ENCODE data around the gene IRF5. TPM values are rescaled to one million over a fixed set of nuclear protein-coding genes. Genes with fewer than 3 reads are reported as not detected.

IRF5 gene
- total RNA-seq, 3 donors from 2014 or later: 4.2 to 15.4 (median 8.4) TPM

DNA sequence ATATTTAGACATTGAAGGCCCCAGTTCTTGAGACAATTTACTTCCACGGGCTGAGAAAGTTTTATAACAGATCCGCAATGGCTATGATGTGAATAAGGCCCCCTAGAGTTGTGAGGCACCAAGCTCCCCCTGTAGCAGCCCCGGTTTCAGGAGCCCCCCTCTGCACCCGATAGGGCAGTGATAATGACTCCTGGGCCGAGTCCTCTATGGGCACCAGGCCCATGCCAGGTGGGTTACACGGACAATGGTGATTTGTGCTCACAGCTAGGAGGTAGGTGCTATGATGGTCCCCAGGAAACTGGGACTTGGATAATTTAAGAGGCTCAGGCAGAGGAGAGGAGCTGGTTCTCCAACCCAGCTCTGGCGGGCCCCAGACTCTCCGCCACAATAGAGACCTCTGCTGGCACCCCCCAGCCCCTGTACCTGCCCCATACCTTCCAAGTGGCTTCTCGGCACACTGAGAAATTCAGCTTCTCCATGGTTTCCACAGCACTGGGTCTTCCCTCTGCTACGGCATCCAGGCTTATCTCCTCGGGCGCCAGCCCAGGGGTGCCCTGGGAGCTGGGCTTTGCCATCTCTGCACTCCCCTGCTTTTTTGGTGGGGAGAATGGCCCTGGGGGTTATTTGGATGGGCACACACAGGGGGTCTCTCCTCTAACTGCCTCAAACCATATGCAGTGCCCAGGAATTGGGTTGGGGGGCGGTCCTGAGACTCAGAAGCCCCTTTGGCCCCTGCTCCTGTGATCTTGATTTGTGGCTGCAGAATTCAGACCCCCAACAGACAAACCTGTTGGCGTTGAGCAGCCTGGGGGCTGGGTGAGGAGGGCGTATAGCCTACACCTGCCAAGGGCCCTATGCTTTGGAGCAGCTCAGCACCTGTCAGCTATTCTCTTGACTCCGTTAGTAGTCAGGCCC lies 15.0 kb upstream of the IRF5 start:
- Mint-ChIP-seq H3K4me1 (ENCODE audit: low read depth) (no peaks in the 10 kb centered on the region), H3K4me3 (no peak overlapping the region), H3K36me3 (ENCODE audit: insufficient read depth) (no peaks in the 10 kb centered on the region), H3K9me3 (no peaks in the 10 kb centered on the region), H3K27me3 (ENCODE audit: low read depth) (peaks cover 17% of the 10 kb centered on the region)
- DNase-seq: no peak
- ATAC-seq: no peak

DNA sequence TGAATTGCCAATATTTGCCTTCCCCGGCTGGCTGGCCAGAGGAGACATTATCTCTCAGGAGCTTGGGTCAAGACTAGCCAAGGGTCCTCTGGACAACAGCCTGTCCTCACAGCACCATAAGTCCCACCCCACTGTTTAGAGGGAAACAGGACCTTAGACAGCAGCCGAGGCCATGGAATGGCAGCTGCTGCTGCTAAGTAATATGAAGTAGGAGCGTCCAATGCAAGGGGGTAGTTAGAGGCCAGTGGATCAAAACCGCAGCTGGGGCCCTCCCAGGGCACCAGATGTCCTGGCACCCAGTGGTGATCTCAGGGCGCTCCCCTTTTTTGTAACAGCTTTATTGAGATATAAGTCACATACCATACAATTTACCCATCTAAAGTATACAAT lies 14.3 kb upstream of the IRF5 start:
- no peak for DNase-seq
- no peaks in the 10 kb centered on the region for H3K4me1 Mint-ChIP-seq (ENCODE audit: low read depth)

DNA sequence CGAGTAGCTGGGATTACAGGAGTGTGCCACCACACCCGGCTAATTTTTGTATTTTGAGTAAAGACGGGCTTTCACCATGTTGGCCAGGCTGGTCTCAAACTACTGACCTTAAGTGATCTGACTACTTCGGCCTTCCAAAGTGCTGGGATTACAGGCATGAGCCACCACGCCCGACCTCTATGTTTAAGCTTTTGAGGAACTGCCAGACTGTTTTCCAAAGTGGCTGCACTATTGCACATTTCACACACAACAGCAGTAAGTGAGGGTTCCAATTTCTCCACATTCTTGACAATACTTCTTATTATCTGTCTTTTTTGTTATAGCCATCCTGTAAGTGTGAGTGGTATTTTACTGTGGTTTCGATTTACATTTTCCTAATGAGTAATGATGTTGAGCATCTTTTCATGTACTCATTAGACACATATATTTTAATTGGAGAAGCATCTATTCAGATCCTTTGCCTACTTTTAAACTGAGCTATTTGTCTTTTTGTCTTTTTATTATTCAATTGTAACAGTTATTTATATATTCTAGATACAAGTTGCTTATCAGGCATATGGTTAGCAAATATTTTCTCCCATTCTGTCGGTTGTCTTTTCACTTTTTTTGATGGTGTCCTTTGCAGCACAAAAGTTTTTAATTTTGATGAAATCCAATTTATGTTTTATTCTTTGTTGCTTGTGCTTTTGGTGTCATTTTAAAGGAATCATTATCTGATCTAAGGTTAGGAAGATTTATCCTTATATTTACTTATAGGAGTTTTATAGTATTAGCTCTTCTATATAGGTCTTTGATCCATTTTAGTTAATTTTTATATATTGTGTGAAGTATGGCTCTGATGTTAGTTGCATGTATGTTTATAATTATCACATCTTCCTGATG lies 12.8 kb upstream of the IRF5 start:
- DNase-seq: no peak
- no peak for ATAC-seq
- peaks cover 16% of the 10 kb centered on the region for H3K27me3 Mint-ChIP-seq (ENCODE audit: low read depth)
- no peak overlapping the region for H3K4me3 Mint-ChIP-seq
- H3K9me3 Mint-ChIP-seq: no peaks in the 10 kb centered on the region
- H3K4me1 Mint-ChIP-seq (ENCODE audit: low read depth): no peaks in the 10 kb centered on the region
- no peaks in the 10 kb centered on the region for H3K36me3 Mint-ChIP-seq (ENCODE audit: insufficient read depth)

More for the DNA sequence above, 14.3 kb upstream of the IRF5 start:
- no peaks in the 10 kb centered on the region for H3K9me3 Mint-ChIP-seq
- H3K4me3 Mint-ChIP-seq: no peak overlapping the region
- no peaks in the 10 kb centered on the region for H3K36me3 Mint-ChIP-seq (ENCODE audit: insufficient read depth)
- H3K27me3 Mint-ChIP-seq (ENCODE audit: low read depth): peaks cover 17% of the 10 kb centered on the region
- no peak for ATAC-seq

DNA sequence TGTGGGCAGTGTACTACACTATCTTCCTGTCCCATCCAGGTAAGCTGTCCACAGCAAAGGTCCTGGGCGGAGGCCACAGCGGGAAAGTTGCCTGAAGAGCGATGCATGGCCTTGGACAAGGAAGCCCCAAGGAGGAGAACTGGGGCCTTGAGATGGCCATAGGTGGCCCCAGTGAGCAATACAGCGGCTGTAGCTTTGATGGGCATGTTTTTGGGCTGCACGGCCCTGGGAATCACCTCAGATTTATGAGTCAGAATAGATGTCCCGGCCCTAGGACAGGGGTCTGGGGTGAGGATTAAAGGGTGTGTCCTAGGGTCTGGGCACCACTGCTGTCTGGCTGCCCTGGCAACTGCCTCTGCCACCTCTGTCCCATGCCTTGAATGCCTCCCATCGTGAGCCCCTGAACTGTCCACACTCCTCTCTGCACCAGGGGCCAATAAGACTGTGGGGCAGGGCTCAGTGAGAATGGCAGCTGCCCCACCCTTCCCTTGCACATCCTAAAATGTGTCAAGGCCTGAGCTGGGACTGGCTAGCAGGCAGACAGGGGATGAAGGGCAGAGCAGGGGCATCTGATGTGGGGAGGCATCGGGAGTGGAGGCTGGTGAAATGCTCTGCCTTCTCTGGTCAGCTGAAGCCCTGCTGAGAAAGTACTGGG lies 9.4 kb upstream of the IRF5 start:
- Mint-ChIP-seq H3K9me3 (no peaks in the 10 kb centered on the region), H3K4me1 (ENCODE audit: low read depth) (peaks cover 9% of the 10 kb centered on the region), H3K4me3 (no peak overlapping the region), H3K36me3 (ENCODE audit: insufficient read depth) (peaks cover 1% of the 10 kb centered on the region), H3K27me3 (ENCODE audit: low read depth) (peaks cover 1% of the 10 kb centered on the region)
- DNase-seq: no peak
- no peak for ATAC-seq

DNA sequence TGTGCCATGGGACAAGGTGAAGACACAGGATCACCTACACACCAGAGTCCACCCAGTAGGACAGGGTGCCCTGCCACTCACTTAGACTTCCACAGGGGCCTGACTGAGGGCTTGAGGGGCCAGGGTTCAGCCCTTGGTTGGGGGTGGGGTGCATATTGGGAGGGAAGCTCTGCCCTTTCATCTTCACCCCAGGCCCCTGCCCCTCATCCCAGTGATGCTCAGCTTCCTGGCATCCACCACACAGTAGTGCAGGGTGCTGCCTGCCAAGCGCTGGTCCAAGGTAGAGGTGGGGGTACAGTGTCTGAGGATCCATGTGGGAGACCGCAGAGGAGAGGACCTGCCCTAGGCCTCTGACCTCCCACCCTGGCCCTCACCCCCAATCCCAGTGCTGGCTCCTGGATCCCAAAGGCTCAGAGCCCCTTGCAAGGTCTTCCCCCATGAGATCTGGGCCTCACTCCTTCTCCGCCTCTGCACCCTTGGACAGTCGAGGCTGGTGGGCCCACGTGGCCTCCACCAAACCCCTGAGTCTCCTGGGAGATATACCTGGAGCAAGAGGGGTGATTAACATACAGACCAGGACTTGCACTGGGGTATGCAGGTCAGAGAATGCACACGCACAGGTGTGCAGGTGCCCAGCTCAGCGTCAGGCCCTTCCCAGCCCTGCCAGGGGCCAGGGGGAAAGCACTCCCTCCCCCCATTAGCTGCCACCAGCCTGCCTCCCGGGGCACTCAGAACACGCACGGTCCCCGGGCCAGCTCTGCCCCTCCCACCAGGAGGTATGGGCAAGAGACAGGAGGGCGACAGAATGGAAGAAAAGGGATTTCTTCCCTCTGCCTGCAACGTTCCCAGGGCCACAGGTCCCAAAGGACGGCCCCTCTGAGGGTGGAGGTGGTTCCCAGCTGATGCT lies 8.6 kb upstream of the IRF5 start:
- Mint-ChIP-seq H3K27me3 (ENCODE audit: low read depth) (no peaks in the 10 kb centered on the region), H3K9me3 (no peaks in the 10 kb centered on the region), H3K4me1 (ENCODE audit: low read depth) (peaks cover 14% of the 10 kb centered on the region), H3K36me3 (ENCODE audit: insufficient read depth) (peaks cover 2% of the 10 kb centered on the region), H3K4me3 (no peak overlapping the region)
- DNase-seq: no peak
- no peak for ATAC-seq

DNA sequence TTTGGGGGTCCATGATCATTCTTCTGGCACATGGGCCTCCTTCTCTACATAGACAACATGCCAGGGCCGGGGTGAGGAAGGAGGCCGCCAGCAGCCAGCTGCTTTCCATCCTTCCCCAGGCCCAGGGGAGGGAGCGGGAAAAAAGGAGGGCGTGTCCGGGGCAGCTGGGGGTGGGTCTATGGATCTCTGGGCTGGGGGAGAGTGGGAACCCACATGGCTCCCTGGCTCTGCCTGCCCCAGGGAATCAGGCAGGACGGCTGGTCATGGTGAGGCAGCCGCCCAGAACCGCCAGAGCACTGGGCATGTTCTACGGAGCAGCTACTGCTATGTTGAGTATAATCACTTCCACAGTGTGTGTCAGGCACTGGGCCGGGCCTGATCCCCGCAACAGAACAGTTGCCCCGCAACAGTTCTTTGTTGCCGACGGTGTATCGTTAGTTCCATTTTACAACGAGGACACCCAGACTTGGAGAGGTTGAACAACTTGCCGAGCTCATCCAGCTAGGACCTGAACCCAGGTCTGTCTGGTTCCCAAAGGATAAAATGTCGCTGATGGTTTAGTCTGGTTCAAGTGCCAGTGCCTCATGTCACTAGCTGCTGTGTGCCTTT lies 6.4 kb upstream of the IRF5 start:
- Mint-ChIP-seq H3K4me1 (ENCODE audit: low read depth) (peaks cover 14% of the 10 kb centered on the region), H3K9me3 (no peaks in the 10 kb centered on the region), H3K36me3 (ENCODE audit: insufficient read depth) (peaks cover 2% of the 10 kb centered on the region), H3K4me3 (no peak overlapping the region), H3K27me3 (ENCODE audit: low read depth) (no peaks in the 10 kb centered on the region)
- DNase-seq (no peak), ATAC-seq (no peak)

DNA sequence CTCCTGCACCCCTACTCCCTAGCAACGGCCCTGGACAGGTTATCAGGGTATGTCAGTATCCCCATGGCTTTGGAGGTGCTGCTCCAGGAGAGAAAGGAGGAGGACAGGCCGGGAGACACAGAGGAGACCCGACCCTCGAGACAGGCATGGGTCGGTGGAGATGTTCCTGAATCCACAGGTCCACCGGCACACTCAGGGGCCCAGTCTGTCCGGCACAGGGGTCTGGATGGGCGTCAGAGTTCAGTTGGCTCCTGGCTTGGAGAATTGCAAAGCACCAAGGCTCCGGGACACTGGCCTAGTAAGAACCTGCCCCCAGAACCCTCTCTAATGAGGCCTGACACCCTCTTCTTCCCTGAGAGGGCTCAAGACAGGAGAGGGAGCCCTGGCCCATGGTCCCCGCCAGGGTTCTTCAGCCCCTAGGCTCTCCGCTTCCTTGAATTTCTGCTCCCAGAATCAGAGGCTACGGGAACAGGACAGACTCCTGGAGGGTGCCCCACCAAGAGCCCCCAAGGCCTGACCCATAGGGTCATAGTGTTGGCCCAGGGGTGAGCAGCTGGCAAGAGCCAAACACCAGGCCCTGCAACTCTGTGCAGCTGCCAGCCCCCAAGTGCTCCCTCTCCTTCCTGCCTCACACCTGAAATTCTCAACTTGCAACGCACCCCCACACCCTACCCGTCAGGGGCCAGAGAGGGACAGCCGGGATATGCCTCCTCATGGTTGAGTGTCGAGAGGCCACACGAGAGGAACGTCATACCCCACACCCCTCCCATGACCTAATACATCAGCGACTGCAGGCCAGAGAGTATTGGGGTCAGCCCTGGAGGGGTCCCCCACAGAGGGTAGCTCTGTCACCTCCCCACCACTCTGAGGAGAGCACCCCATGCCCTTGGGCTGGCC lies 5.5 kb upstream of the IRF5 start:
- Mint-ChIP-seq H3K9me3 (no peaks in the 10 kb centered on the region), H3K4me1 (ENCODE audit: low read depth) (peaks cover 18% of the 10 kb centered on the region), H3K27me3 (ENCODE audit: low read depth) (peaks cover 4% of the 10 kb centered on the region), H3K4me3 (no peak overlapping the region), H3K36me3 (ENCODE audit: insufficient read depth) (peaks cover 2% of the 10 kb centered on the region)
- ATAC-seq: no peak
- no peak for DNase-seq

DNA sequence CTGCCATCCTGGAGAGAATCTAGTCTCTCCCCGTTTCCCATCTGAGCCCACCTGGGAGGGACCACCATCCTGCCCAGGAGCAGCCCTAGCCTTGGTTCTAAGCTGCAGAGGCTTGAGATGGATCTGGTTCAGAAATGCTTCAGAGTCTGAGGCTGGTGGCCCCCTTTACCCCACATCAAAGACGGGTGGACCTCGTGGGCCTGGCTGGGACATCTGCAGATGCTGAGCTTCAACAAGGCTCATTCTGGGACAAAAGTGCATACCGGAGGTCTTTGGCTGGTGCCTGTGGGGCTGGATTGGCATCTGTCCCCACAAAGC lies 4.9 kb upstream of the IRF5 start:
- Mint-ChIP-seq H3K27me3 (ENCODE audit: low read depth) (peaks cover 7% of the 10 kb centered on the region), H3K4me1 (ENCODE audit: low read depth) (peaks cover 21% of the 10 kb centered on the region), H3K9me3 (no peaks in the 10 kb centered on the region), H3K4me3 (no peak overlapping the region), H3K36me3 (ENCODE audit: insufficient read depth) (peaks cover 2% of the 10 kb centered on the region)
- ATAC-seq (no peak), DNase-seq (no peak)

DNA sequence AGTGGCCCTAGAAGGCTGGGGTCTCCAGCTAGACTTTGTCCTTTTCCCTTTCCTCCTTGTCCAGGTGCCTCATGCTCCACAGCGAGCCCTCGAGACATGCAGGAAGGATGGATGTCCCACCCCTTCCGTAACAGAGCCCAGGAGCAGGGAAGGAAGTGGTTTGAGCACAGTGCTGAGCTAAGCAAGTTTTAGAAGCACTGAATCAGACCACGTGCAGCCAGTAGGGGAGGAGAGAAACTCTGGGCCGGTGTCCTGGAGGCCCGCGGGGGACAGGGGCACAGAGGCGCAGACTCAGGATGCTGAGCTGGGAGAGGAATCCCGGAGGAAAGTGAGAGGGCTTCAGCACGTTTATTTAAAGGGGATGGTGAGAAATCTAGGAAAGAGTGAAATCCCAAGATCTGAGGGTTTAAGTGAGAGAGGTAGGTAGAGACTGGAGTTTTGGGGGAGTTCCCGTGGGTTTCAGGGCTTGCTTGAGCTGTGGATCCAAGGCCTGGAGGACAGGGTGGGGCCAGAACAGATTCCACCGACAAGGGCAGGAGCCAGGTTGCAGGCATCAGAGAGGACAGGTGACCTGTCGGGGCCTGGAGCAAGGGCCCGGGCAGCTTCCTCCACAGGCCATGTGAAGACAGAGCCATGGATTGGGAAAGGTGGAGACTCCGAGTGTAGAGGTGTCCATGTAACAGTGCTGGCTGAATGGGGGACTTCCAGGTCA lies 4.4 kb upstream of the IRF5 start:
- DNase-seq: no peak
- H3K9me3 Mint-ChIP-seq: no peaks in the 10 kb centered on the region
- H3K4me3 Mint-ChIP-seq: peak overlapping the region; percentile 73
- peaks cover 7% of the 10 kb centered on the region for H3K27me3 Mint-ChIP-seq (ENCODE audit: low read depth)
- peaks cover 2% of the 10 kb centered on the region for H3K36me3 Mint-ChIP-seq (ENCODE audit: insufficient read depth)
- ATAC-seq: peak; percentile 70 to 72
- peaks cover 22% of the 10 kb centered on the region for H3K4me1 Mint-ChIP-seq (ENCODE audit: low read depth)

DNA sequence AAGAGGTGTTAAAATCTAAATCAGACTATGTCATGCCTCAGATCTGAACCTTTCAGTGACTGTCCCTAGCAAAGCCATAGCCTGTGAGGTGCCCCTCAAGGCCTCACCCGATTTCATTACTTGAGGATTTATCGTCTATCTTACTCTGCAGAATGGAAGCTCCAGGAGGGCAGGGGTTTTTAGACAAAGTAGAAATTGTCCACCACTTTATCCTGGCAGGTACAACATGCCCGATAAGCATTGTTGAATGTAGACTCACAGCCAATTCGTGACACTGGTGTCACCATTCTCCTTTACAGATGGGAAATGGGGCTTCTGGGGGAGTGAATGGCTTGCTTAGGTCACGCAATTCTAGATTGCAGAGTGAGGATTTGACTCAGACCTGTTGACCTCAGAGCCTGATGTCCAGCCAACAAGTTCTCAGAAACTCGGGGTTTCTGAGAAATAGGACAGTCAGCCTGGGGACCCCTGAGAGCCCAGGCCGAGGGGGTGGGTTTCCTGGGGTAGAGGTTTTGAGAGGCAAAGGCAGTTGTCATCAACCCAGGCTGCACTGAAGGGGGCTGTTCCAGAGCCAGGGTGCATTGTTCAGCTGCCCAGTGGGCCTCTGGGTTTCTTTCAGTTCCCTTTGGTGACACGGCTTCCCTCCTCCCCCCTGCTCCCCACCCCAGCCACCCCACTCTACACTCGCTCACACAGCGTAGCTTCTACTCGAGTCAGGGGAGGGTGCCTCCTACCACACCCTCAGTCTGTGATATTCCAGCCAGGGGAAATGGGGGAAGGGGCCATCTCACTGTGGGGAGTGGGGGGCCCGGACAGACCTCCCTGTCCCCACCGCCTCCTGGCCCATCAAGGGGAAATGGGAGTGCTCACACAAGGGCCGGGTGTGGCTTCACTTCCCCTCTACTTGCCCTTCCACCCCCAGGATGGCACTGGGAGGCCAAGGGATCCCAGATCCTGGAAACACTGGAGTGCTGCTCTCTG lies 3.1 kb upstream of the IRF5 start:
- Mint-ChIP-seq H3K4me3 (no peak overlapping the region), H3K9me3 (no peaks in the 10 kb centered on the region), H3K36me3 (ENCODE audit: insufficient read depth) (peaks cover 2% of the 10 kb centered on the region), H3K27me3 (ENCODE audit: low read depth) (peaks cover 10% of the 10 kb centered on the region), H3K4me1 (ENCODE audit: low read depth) (peaks cover 28% of the 10 kb centered on the region)
- ATAC-seq: no peak
- DNase-seq: no peak

DNA sequence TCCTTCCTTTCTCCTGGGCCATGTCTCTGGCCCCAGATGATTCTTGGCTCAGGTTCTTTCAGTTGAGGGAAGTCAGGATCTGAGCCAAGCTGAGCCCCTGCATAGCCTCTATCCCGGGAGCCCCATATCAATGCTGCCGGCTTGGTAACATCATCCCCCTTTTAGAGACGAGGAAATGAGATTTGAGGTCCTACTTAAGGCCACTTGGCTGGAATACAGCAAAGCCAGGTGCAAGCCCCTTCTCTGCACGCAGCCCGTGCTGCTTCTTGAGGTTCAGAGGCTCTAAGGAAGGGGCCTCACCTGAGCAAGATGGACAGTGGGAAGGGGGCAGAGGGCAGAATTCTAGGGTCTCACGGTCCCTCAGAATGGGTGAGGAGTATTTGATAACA lies 2.4 kb upstream of the IRF5 start:
- no peak for ATAC-seq

More for the DNA sequence above, 2.4 kb upstream of the IRF5 start:
- Mint-ChIP-seq H3K27me3 (ENCODE audit: low read depth) (peaks cover 13% of the 10 kb centered on the region), H3K4me1 (ENCODE audit: low read depth) (peaks cover 35% of the 10 kb centered on the region), H3K4me3 (no peak overlapping the region), H3K36me3 (ENCODE audit: insufficient read depth) (peaks cover 2% of the 10 kb centered on the region), H3K9me3 (no peaks in the 10 kb centered on the region)
- DNase-seq: no peak
